ENCODE data around the gene GEMIN2. TPM values are rescaled to one million over a fixed set of nuclear protein-coding genes. Genes with fewer than 3 reads are reported as not detected.
"Not testable (repeated sequence)": the region's sequence is repeated elsewhere in the genome, so short reads cannot be mapped to it uniquely, and the experiment has no call there.

GEMIN2 gene
- polyA plus RNA-seq, 3 donors: 6.1 to 11.8 (median 10.2) TPM

DNA sequence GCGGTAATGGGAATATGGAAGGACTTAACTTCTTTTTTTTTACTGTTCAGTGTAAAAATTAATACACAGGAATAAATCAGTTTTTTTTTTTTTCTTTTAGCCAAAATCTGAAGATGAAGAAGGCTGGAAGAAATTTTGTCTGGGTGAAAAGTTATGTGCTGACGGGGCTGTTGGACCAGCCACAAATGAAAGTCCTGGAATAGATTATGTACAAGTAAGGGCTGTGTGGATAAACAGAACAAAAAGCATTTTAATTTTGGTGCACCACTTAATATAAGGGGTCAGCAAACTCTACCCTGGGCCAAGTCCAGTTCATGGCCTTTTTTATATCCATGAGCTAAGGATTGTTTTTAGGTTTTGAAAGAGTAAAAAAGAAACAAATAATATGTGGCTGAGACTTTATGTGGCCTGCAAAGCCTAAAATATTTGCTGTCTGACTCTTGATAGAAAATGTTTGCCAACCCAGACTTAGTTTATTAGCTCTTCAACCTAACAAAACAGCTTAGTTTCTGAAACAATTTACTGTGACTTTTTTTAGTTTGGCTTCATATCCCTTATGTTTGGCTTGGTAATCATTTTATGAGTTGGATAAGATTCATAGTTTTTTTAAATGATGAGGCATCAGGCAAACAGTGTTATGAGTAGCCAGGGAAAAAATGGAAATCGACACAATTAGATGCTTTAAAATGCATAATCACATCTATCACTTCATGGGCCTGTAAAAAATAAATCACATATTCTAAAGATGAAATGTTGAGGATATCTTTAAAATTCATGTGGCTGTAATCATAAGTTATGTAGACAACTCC is 8.4 kb downstream of the GEMIN2 start:
- H3K79me2 ChIP-seq (ENCODE audit: insufficient read depth, low read length): no peaks in the 10 kb centered on the region
- no peak overlapping the region for H3K4me3 ChIP-seq (replicated peaks in 1 of 3; ENCODE audit: low read depth in 2 of 3, low read length in 3 of 3)
- no peaks in the 10 kb centered on the region for H3K9me3 Mint-ChIP-seq
- TF ChIP-seq, protein P1, sequence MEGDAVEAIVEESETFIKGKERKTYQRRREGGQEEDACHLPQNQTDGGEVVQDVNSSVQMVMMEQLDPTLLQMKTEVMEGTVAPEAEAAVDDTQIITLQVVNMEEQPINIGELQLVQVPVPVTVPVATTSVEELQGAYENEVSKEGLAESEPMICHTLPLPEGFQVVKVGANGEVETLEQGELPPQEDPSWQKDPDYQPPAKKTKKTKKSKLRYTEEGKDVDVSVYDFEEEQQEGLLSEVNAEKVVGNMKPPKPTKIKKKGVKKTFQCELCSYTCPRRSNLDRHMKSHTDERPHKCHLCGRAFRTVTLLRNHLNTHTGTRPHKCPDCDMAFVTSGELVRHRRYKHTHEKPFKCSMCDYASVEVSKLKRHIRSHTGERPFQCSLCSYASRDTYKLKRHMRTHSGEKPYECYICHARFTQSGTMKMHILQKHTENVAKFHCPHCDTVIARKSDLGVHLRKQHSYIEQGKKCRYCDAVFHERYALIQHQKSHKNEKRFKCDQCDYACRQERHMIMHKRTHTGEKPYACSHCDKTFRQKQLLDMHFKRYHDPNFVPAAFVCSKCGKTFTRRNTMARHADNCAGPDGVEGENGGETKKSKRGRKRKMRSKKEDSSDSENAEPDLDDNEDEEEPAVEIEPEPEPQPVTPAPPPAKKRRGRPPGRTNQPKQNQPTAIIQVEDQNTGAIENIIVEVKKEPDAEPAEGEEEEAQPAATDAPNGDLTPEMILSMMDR (IDR thresholded peaks at IDR 0.05): no peak
- H4K20me1 ChIP-seq (ENCODE audit: insufficient read depth, low read length): no peaks in the 10 kb centered on the region
- H3K4me1 Mint-ChIP-seq: no peaks in the 10 kb centered on the region
- no peaks in the 10 kb centered on the region for H3K27me3 ChIP-seq (ENCODE audit: control insufficient read depth in 2 of 2, insufficient read depth in 2 of 2, low read length in 2 of 2)
- peaks cover 36 to 66% of the 10 kb centered on the region in 2 donors for H3K36me3 Mint-ChIP-seq
- intact Hi-C loops (cut with micrococcal nuclease): no loop called here
- DNase-seq: no peak
- no peak overlapping the region for H3K4me2 ChIP-seq (replicated peaks; ENCODE audit: extremely low read depth, low read length, poor library complexity, severe bottlenecking)
- no peak overlapping the region for H3K4me3 Mint-ChIP-seq
- no peaks in the 10 kb centered on the region for H3K9me3 ChIP-seq (replicated peaks in 1 of 2; ENCODE audit: control insufficient read depth in 1 of 2, insufficient read depth in 1 of 2, low read length in 2 of 2)
- no peaks in the 10 kb centered on the region for H3K27me3 Mint-ChIP-seq (ENCODE audit: low read depth in 3 of 3)
- 100% methylated on average over 1 of the region's 3 CpGs for WGBS (ENCODE audit: insufficient coverage)
- H3K27ac ChIP-seq (ENCODE audit: low read depth in 1 of 2, low read length in 2 of 2): no peak overlapping the region
- H3K27ac Mint-ChIP-seq: no peak overlapping the region
- no peak overlapping the region for H2AFZ ChIP-seq (ENCODE audit: insufficient read depth, low read depth, low read length, poor library complexity, severe bottlenecking)
- no peaks in the 10 kb centered on the region for H3K4me1 ChIP-seq (ENCODE audit: control insufficient read depth in 1 of 2, insufficient read depth in 2 of 2, low read length in 2 of 2)
- no peak overlapping the region for H3K9ac ChIP-seq (ENCODE audit: insufficient read depth, low read length, poor library complexity, severe bottlenecking)
- peaks cover 58 to 84% of the 10 kb centered on the region in 2 donors for H3K36me3 ChIP-seq (replicated peaks in 1 of 2; ENCODE audit: control insufficient read depth in 1 of 2, insufficient read depth in 2 of 2, low read length in 2 of 2)

DNA sequence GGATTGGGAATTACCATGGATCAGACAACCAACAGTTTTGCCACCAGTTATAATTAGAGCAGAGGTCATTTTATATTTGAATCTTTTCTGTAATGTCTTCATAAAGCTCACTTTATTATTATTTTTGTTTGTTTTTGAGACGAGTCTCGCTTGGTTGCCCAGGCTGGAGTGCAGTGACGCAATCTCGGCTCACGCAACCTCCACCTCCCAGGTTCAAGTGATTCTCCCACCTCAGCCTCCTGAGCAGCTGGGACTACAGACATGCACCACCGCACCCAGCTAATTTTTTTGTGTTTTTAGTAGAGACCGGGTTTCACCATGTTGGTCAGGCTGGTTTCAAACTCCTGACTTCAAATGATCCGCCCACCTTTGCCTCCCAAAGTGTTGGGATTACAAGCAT is 23.7 kb downstream of the GEMIN2 start:
- Mint-ChIP-seq H3K36me3 (peaks cover 46 to 78% of the 10 kb centered on the region in 2 donors), H3K27ac (peak overlapping the region in 3 of 7 donors; percentile 18 to 85 (median 54)), H3K9me3 (peaks cover 0 to 11% (median 5%) of the 10 kb centered on the region in 7 donors)
- H3K9ac ChIP-seq (ENCODE audit: insufficient read depth, low read length, poor library complexity, severe bottlenecking); H4K20me1 ChIP-seq (ENCODE audit: insufficient read depth, low read length); H3K4me1 ChIP-seq (ENCODE audit: control insufficient read depth in 1 of 2, insufficient read depth in 2 of 2, low read length in 2 of 2); H3K4me3 ChIP-seq (replicated peaks in 1 of 3; ENCODE audit: low read depth in 2 of 3, low read length in 3 of 3); H3K4me2 ChIP-seq (replicated peaks; ENCODE audit: extremely low read depth, low read length, poor library complexity, severe bottlenecking); H3K27ac ChIP-seq (ENCODE audit: low read depth in 1 of 2, low read length in 2 of 2); H3K4me3 Mint-ChIP-seq; H3K9me3 ChIP-seq (replicated peaks in 1 of 2; ENCODE audit: control insufficient read depth in 1 of 2, insufficient read depth in 1 of 2, low read length in 2 of 2); H3K79me2 ChIP-seq (ENCODE audit: insufficient read depth, low read length); DNase-seq; H3K4me1 Mint-ChIP-seq; intact Hi-C loops (cut with micrococcal nuclease); H3K27me3 ChIP-seq (ENCODE audit: control insufficient read depth in 2 of 2, insufficient read depth in 2 of 2, low read length in 2 of 2); H3K27me3 Mint-ChIP-seq (ENCODE audit: low read depth in 3 of 3); H2AFZ ChIP-seq (ENCODE audit: insufficient read depth, low read depth, low read length, poor library complexity, severe bottlenecking): not testable (repeated sequence)
- peaks cover 33 to 73% of the 10 kb centered on the region in 2 donors for H3K36me3 ChIP-seq (replicated peaks in 1 of 2; ENCODE audit: control insufficient read depth in 1 of 2, insufficient read depth in 2 of 2, low read length in 2 of 2)
- WGBS (ENCODE audit: insufficient coverage): no CpG with 5 or more reads among the region's 8 CpGs

All from CD14-positive monocyte (primary cell).